NCI-H526 (cell line): ENCODE measurements around the gene TESK1.

Source experiments
- DNase-seq, 2 experiments: peaks; one replicate each; lab custom pipeline; 2025; lab: John Stamatoyannopoulos, UW

Gene TESK1, protein sequence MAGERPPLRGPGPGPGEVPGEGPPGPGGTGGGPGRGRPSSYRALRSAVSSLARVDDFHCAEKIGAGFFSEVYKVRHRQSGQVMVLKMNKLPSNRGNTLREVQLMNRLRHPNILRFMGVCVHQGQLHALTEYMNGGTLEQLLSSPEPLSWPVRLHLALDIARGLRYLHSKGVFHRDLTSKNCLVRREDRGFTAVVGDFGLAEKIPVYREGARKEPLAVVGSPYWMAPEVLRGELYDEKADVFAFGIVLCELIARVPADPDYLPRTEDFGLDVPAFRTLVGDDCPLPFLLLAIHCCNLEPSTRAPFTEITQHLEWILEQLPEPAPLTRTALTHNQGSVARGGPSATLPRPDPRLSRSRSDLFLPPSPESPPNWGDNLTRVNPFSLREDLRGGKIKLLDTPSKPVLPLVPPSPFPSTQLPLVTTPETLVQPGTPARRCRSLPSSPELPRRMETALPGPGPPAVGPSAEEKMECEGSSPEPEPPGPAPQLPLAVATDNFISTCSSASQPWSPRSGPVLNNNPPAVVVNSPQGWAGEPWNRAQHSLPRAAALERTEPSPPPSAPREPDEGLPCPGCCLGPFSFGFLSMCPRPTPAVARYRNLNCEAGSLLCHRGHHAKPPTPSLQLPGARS

DNA sequence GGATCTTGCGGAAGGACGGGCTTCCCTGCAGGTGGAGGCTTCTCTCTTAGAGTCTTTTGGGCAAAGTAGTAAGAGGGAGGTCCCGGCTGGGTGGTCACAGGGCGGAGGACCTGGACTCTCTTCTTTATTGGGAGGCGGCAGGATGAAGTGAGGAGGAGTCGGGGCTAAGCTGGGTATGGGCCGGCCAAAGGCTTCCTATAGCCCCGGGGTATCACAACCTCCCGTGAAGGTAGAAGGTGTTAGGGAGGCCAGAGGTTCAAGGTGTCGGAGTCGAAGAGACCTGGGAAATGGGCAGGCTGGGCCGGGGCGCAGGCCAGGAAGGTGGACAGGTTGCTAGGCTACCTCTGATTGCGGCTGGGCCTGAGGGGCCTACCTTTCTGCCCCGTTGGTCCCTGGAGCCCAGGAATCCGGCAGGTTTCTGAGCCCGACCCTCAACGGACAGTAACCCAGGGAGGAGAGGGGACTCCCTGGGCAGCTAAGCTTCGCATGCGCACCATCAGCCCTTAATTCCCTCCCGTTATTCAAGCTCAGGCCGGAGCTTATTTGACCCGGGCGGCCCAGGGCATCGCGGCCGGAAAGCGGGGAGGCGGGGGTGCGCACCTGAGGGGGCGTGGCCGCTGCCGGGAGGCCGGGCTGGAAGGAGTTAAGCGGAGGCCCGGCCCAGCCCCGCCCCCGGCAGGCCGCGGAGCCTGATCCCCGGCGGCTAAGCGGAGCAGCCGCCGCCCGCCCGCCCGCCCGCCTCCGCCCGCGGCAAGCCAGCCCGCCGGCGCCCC is at the start of gene TESK1:
Gene TESK1 (plus strand): TSS at position 685 of the 773 bp plus-strand sequence. CDS start 358 bp downstream, outside the sequence.
- peak; percentile 64 to 86 for DNase-seq

DNA sequence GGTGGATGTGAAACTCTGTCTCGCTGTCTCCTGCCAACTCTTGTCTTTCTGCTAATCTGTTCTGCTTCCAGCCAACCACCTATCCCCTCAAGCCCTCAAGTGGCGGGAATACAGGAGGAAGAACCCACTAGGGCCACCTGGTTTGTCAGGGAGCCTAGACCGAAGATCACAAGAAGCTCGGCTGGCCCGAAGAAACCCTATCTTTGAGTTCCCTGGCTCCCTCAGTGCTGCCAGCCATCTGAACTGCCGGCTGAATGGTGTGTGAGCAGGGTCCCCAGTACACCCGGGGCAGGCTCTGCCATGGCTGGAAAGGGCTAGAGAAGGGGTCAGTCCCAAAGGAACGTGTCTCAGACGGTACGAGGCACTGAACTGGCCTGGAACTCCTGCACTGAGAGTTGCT is 49.2 kb upstream of the TESK1 start:
- DNase-seq, result no peak

DNA sequence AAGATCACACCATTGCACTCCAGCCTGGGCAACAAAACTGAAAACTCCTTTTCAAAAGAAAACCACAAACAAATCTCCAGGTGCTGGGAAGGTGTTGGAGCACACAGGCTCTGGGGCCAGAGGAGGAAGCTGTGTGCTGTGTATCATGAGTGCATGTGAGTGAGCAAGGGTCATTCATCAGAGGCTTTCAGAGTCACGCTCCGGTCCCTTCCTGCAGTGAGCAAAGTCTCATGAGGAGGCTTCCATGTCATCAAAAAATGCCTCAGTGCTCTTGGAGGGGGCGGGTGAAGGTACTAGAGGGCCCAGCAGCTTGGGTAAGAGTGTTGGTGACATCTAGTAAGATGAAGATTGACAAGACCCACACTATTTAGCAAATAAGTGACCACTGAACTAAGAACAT is 48.3 kb upstream of the TESK1 start:
- no peak for DNase-seq

DNA sequence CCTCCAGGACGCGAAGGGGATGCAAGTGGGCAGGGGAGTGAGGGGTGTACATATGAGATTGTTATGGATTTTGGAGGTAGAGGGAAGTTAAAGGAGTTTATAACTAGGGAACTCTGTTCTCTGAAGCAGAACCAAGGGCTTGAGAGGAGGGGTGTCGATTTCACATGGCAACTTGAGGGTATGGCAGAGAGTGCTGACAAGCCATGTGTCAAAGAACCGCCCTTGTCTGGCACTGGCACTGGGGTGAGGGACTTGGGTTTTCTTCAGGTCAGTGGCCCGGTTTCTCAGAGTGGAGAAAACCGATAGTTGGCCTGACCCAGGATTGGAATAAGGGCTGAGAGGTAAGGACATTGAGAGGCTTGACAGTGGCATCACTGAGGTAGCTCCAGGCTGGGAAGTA is 47.7 kb upstream of the TESK1 start:
- DNase-seq, result no peak

DNA sequence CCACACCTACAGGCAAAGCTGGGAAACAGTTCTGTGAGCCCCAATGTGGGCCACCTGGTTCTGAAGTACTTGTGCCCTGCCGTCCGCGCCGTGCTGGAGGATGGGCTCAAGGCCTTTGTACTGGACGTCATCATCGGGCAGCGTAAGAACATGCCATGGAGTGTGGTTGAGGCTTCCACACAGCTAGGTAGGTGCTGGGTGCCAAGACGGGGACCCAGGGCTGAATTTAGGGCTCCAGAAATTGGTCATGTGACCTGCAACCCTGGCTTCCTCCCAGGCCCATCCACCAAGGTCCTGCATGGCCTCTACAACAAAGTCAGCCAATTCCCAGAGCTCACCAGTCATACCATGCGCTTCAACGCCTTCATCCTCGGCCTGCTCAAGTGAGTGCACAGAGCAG is 46.9 kb upstream of the TESK1 start:
- DNase-seq, result no peak

DNA sequence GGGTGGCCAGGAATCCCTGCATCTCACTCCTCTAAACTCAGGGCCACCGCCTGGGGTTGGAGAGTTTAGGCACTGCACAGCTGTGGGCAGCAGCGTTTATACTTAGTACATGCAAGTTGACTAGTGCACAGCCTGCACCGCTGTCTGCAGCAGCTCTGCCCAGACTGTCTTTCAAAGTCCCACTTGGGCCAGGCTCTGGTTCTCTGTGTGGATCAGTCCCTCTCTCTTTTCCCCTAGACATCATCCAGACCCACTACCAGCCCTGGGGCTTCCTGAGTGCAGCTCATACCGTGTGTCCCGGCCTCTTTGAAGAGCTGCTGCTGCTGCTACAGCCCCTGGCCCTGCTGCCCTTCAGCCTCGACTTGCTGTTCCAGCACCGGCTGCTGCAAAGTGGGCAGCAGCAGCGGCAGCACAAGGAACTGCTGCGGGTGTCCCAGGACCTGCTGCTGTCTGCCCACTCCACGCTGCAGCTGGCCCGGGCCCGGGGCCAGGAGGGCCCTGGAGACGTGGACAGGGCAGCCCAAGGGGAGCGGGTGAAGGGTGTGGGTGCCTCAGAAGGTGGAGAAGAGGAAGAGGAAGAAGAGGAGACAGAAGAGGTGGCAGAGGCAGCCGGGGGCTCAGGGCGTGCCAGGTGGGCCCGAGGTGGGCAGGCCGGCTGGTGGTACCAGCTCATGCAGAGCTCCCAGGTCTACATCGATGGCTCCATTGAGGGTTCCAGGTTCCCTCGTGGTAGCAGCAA is 45.1 kb upstream of the TESK1 start:
- DNase-seq, result no peak

DNA sequence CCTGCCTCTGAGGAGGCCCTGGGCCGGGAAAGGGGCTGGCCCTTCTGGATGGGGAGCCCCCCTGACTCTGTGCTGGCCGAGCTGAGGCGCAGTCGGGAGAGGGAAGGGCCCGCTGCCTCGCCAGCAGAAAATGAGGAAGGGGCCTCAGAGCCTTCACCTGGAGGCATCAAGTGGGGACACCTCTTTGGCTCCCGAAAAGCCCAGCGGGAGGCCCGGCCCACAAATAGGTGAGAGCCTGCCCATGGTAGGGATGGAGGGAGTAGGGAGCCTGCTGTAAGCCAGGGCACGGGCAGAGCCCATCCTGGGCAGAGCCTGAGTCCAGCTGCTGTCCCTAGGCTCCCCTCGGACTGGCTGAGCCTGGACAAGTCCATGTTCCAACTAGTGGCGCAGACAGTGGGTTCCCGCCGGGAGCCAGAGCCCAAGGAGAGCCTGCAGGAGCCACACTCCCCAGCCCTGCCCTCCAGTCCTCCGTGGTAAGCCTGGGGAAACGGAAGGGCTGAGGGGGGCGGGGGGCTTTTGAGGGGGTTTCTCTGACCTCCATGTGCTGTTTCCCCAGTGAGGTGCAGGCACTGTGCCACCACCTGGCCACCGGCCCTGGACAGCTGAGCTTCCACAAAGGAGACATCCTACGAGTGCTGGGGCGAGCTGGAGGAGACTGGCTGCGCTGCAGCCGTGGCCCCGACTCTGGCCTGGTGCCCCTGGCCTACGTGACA is 44.3 kb upstream of the TESK1 start:
- no peak for DNase-seq

DNA sequence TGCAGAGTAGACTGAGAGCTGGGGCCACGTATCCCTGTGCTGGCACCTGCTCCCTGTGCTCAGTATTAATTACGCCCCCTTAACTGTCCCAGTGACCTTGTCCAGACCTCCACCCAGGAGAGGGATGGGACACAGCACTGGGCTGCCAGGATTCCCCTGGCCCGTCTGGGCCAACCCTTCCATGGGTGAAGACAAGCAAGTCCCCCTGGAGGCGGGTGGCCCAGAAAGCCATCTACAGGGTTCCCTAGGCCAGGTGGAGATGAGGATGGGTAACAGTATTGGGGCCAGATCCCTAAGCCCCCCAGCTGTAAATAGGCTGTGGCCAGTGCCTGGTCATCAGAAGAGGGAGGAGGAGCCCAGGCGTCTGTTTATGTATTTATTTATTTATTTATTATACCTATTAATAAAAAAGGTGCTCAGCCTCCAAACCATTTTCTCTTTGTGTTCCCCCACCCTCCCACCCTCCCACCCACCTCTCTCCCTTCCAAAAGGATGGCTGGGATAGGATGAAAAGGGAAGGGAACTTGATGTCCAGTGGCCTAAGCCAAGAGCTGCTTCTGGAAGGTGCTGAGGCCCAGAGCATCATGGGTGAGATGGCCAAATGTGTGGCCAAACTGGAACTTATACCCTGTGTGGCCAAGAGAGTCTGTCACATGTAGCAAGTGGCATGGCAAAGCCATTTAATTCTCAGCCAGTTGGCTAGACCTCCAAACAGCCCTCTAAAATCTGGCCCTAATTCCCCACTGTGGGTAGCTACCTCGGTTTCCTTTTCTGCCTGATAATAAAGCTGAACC is 43.4 kb upstream of the TESK1 start:
- DNase-seq, result no peak

DNA sequence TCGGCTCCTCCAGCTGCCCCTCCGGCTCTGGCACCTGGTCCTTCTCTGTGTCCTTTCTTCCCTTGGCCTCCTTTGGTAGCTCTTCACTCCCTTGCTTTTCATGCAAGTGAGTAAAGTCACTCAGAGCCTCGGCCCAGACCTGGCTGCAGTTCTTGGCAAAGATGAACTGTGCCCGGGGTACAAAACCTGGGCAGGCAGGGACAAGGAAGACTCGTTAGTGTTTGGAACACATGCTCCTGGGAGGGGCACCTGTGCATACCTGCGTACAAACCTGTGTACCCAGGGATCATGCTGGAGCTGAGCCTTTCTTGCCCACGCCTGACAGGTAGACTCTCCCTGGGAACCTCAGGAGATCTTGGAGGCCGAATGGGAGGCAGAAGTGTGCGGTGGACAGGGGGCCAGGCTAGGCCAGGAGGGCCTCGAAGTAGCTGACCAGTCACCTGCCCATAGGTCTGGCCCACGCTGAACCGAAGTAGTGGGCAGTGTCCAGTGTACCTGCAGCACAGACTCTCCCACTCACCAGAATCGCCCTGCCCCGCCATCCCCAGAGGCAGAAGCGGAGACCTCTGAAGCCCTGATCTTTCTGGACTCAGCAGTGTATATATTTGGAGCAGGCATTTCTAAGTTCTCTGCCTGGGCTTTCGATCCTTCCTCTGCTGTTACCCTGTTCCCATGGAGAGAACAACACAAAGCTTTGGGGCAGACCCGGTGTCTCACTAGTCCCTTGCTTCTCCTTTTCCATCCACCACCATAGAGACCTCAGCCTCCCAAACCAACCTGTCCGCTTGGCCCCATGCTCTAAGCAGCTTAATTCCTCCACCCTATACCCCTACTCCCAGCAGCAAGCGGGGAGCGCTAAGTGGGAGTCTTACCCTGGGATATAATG is 41.9 kb upstream of the TESK1 start:
- no peak for DNase-seq

DNA sequence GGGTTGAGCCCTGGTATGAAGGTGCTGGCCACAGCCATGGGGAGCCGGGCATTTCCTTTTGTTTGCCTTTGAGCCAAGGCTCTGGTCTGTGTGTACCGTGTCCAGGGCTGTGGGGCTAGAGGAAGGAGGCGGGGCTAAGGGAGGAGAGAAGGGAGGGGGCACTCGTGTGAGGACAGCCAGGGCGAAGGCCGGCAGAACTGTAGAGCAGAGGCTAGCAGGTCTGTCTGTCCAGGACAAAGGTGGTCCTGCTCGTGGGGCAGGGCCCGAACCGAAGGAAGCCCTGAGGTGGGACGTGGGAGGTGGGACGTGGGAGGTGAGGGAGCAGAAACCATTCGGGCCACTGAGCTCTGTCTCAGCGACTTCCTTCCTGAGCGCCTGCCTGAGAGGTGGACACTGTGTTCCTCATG is 41.3 kb upstream of the TESK1 start:
- no peak for DNase-seq

DNA sequence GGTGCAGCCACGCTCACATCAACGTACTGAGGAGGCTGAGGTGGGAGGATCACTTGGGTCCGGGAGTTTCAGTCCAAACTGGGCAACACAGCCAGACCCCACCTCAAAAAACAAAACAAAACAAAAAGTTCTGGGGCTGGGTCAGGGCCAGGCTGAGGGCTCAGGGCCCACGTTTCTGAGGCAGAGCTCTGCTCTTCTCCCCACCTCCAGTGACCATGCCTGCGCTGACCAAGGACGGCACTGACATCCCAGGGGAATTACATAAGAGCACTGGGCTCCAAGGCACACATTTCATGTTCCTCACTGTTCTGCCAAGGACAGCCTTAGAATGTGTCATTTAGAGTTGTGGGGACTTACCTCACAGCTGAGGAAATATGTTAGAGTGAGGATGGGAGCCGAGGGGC is 40.4 kb upstream of the TESK1 start:
- no peak for DNase-seq

DNA sequence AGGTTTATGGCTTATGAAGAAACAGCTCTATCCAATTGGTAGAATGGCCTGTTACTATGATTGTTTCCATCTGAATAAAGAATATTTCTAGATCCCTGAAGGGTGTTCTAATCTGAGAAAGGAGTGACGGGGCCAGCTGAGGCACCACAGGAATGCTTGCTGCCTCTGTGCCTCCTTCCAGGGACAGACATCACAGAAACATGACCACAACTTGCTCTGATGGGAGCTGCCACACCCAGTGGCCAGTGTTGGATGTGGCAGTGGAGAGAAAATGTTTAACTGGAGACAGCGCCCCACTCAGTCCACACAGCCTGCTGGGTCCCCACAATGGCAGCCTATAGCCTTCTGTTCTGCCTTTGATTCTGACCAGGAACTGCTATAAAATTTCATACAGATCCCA is 38.6 kb upstream of the TESK1 start:
- no peak for DNase-seq

DNA sequence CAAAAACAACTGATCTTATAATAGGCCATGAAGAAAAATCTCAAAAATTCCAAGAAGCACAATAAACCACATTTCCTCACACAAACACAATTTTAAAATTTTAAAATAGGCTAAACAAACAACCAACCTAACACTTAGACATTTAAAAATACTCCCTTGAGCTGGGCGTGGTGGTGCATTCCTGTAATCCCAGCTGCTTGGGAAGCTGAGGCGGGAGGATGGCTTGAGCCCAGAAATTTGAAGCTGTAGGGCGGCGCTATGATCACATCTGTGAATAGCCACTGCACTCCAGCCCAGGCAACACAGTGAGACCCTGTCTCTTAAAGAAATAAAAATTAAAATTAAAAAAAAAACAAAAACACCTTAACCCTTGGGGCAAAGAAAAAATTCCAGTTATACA is 36.9 kb upstream of the TESK1 start:
- DNase-seq, result no peak

DNA sequence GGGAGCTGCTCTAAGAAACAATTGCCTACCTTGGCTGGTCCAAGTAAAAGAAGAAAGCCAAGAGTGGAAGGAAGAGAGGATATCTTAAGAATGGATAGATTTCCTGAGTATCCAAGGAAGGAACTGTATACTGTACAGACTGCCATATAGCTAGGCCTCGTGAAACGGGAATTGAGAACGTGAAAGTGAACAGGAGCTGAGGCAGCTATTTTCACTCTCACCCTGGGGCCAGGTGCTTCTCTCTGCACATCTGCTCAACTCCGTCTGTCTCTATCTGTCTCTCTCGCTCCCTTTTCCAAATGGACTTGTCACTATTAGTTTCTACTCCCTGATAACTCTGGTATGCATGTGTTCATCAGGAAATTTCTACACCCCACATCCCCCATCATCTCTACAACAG is 35.9 kb upstream of the TESK1 start:
- no peak for DNase-seq

DNA sequence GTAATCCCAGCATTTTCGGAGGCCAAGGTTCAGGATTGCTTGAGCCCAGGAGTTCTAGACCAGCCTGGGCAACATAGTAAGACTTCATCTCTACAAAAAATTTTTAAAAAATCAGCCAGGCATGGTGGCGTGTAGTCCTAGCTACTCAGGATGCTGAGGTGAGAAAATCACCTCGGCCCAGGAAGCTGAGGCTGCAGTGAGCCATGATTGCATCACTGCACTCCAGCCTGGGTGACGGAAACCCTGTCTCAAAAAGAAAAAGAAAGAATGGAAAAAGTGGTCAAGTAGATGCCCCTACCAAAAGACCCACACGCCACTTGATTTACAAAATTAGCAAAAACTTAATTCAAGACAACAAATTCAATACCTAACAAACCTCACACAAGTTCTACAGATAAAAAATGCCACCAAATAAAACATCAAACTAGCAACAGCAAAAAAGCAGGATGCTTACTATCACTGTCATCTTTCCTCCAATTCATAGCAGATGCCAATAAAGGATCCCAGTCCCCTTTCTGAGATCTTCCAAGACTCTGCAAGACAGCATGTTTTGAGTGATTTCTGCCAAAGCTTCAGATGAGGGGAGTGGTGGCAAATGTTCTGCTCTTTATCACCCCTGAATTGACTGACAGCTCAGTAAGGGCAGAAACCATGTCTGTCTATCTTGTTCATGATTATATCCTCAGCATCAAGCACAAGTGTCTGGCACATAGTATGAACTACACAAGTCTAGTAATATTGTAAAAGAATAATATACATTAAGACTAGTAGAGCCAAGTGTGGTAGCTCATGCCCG is 34.2 kb upstream of the TESK1 start:
- DNase-seq, result no peak

DNA sequence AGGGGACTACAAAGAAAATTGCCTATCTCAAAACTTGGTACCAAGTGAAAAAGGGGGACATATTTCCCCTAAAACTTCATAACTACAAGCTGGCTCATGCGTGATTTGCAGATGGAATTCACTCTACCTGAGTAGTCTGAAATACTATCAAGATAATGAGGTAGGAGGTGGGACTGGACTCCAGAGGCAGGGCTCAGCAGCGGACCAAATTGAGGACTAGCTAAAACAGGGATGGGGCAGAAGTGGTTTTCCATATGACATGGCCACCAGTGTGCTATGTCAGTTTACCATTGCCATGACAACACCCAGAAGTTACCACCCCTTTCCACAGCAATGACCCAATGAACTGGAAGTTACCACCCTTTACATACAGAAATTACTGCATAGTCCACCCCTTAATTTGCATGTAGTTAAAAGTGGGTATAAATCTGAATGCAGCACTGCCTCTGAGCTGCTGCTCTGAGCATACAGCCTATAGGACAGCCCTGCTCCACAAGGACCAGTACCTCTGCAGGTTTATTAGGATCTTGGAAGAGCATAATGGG is 30.4 kb upstream of the TESK1 start:
- DNase-seq, result peak in 1 of 2 experiments; percentile 10

DNA sequence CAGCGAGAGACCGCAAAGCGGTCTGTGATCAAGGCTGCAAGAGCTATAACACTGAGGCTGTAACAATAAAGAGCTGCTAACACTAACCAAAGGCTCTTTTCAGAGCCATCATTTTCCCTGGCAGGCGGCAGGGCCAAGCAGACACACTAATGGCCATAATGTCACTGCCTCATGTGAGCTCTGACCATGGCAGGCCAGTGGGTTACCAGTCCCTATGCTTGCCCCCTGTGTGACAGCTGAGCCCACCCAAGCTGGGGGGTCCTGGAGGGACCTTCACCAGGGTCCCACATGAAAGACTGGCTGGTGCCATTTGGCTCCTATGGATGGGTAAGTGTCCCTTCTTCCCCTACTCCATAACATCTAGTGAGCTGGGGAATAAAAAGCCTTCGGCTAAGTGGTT is 29.6 kb upstream of the TESK1 start:
- no peak for DNase-seq

DNA sequence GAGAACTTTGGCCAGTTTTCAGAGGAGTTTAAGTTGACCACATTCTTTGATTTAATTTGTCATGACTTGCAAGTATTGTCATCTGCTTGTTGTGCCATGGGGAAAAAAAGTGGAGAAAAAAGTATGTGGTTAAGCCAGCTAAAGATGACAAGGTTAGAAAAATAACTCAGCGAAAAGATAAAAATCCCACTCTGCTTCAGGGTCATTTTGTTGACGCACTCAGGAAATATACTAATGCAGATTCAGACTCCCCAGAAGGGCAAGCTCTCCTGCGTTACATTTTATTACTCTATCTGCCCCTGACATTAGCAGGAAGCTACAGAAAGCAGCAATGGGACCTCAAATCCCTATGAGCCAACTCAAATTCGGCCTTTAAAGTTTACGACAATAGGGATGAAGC is 27.6 kb upstream of the TESK1 start:
- DNase-seq, result no peak

DNA sequence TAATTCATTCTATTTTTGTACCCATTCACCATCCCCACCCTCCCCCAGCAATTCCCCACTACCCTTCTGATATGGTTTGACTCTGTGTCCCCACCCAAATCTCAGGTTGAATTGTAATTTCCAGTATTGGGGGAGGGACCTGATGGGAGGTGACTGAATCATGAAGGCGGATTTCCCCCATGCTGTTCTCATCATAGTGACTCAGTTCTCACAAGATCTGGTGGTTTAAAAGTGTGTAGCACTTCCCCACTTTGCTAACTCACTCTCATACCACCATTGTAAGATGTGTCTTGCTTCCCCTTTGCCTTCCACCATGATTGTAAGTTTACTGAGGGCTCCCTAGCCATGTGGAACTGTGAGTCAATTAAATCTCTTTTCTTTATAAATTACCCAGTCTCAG is 25.9 kb upstream of the TESK1 start:
- no peak for DNase-seq
